ENCODE results near the gene HS6ST2.

Gene HS6ST2

DNA sequence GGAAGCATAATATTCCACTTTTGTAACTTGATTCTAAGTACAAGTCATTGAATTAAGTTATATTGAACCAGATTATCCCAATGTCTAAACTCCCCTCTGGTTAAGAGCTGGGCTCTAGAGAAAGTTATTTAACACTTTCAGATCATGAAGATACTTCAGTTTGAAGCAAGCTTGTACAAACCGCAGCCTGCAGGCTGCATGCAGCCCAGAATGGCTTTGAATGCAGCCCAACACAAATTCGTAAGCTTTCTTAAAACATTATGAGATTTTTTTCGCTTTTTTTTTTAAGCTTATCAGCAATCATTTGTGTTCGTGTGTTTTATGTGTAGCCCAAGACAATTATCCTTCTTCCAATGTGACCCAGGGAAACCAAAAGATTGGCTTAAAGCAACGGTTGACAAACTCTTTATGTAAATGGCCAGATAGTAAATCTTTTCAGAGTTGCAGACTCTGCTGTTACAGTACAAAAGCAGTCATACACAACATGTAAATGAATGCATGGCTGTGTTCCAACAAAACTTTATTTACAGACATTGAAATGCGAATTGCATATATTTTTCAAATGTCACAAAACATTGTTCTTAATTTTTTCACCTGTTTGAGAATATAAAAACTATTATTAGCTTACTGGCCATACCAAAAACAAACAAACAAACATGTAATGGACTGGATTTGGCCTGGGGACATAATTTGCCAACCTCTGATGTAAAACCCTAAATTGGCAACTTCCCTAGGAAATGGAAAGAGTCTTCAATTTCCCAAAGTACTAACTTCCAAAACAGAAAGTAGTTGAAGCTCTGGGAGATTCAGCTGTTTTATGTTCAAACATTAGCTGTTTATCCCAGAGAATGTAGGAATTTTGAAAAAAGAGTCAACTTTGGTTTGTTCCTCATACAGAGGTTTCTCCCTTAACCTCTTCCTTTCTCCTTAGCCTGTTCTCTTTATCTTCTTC is 268.5 kb downstream of the HS6ST2 start:
- in situ Hi-C loops (cut with HindIII; ENCODE audit: low sequenced_read_pairs): loop anchor here (5.0 kb wide), 1 partner anchor 92 kb away; no protein-coding TSS in a partner anchor

DNA sequence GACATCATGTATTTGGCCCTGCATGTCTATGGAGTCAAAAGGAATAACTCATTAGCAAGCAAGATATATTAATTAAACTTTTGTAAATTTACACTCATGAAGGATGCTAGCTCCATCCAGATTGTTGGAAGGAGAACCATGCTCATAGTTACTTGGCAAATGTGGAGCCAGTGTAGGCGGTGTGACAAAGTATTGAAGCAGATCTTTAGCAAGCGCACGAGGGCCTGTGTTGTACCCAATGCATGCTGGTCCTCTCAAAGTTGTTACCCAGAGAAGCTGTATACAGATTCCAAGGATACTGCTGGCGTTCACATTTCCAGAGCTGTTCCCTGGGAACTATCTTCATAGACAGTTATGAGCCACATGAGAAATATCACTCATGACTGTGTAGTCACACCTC is 273.2 kb downstream of the HS6ST2 start:
- in situ Hi-C loops (cut with HindIII; ENCODE audit: low sequenced_read_pairs): loop anchor here (5.0 kb wide), 1 partner anchor 97 kb away; no protein-coding TSS in a partner anchor

DNA sequence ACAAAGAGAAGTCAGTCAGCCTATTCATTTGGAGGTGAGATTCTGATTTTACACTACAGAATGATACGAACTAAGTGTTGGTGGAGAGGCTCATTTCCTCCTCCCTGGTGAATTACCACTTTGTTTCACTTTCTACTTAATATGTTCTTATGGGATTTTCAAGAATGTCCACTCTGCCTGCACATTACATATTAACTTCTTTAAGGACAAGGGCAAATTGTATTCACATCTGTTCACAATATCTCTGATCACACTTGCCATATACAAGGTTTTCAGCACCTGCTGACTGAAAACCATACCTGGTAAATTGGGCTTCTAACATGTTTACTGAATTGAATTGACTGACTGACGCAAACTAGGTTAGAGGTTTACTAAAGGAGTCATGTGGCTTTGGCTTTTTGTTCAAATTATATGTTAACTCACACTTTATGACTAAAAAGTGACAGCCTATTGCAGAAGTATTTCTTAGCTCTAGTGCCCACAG is 281.2 kb downstream of the HS6ST2 start:
- in situ Hi-C loops (cut with HindIII; ENCODE audit: low sequenced_read_pairs): no loop called here

DNA sequence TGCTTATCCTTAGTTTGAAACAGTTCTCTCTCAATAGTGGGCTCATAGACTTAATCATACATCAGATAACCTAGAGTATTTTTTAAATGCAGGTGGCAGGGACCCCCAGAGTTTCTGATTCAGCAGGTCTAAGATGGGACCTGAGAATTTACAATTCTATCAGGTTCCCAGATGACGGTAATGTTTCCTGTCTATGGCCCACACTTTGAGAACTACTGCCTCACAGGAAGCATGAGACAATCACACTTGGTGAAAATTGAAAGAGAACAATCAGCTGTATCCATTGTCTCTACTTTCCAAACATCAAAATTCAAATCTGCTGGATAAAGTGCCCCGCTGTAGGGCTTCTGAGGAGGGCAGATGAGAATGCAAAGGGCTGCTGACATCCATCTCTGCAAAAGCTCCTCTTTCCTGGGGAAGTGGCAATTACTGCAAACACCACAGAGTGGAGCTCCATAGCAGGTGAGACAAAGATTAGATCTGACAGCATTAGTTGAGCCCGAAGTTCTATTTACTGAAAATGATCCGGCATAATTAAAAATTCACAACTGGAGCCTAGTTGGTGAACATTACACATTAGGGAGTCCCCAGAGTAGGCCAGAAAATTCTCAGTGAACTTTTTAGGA is 281.8 kb downstream of the HS6ST2 start:
- in situ Hi-C loops (cut with HindIII; ENCODE audit: low sequenced_read_pairs): no loop called here

DNA sequence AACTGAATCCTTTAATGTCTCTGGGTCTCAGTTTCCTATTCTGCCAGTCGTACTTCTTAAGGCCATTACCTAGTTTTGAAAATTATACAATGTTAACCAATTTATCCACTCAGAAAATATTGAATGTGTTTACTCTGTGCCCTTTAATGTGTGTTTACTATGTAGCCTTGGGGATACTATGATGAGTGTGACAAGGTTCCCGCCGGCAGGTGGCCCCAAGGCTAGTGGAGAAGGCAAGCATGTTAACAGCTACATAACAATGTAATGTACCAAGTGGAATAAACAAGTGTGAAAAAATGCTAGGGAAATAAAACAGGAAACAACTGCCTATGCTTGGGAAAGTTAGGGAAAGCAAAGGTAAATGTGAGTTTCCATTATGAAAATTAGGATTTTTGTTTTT is 282.3 kb downstream of the HS6ST2 start:
- in situ Hi-C loops (cut with HindIII; ENCODE audit: low sequenced_read_pairs): no loop called here

GRCh38 chrX:132673331-132673730 is 285.1 kb downstream of the HS6ST2 start:
- in situ Hi-C loops (cut with HindIII; ENCODE audit: low sequenced_read_pairs): no loop called here

GRCh38 chrX:132671229-132671641 is 287.2 kb downstream of the HS6ST2 start:
- in situ Hi-C loops (cut with HindIII; ENCODE audit: low sequenced_read_pairs): no loop called here

DNA sequence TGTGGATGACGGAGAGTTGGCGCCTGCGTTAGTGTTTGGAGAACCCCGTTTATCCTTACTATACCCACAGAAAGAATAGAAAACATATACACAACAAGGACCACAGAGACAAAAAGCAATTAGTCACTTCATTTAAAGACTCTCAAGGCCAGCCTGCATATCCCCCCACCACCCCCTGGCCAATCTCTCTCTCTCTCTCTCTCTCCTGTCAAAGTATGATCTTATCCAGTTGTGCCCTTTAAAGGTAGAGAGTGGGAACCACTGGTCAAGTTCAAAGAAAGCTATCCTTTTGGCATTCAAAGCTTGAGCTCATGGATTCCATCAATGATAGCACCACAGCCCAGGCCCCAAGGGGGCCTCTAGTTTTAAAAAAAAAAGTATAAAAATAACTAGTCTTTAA is 289.3 kb downstream of the HS6ST2 start:
- in situ Hi-C loops (cut with HindIII; ENCODE audit: low sequenced_read_pairs): no loop called here

- in situ Hi-C loops (cut with HindIII; ENCODE audit: low sequenced_read_pairs): no loop called here
Observed at GRCh38 chrX:132668178-132668577, 290.3 kb downstream of the HS6ST2 start.

DNA sequence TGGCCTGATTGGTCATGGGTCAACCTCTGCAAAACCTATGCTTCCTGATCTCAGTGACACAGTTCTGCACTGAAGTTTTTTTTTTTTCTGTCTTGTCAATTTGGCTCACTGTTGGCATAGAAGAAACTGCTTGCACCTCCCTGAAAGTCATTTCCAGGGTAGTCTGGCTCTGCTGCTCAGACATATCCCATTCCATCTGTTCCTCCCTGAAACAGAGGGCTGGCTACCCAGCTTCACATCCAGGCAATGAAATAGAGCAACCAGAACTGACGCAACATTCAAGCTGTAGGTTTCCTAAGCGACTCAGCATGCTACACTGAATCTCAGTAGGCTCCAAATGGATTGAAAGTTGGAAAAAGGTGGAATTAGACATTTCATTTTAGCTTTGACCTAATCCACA is 292.8 kb downstream of the HS6ST2 start:
- in situ Hi-C loops (cut with HindIII; ENCODE audit: low sequenced_read_pairs): no loop called here

- in situ Hi-C loops (cut with HindIII; ENCODE audit: low sequenced_read_pairs): no loop called here
Observed at GRCh38 chrX:132664273-132664672, 294.2 kb downstream of the HS6ST2 start.

GRCh38 chrX:132662844-132663243 is 295.6 kb downstream of the HS6ST2 start:
- in situ Hi-C loops (cut with HindIII; ENCODE audit: low sequenced_read_pairs): no loop called here

DNA sequence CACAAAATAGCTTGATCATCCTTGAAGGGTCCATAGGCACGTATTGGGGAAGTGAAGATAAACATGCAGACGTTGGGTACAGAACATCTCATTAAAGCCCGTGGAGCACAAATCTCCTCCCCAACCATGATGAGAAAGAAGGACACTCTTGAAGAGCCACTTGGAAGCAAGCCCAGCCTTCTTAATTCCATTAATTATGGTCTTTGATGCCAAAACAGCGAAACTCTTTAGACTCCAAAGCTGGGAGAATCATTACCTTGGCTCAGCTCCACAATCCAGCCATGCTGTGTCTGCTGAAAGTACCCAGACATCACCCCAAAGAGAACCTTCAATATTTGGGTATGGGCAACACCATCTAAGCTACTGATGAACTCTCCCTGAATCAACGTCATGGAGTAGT is 300.6 kb downstream of the HS6ST2 start:
- in situ Hi-C loops (cut with HindIII; ENCODE audit: low sequenced_read_pairs): no loop called here

GRCh38 chrX:132652871-132653270 is 305.6 kb downstream of the HS6ST2 start:
- in situ Hi-C loops (cut with HindIII; ENCODE audit: low sequenced_read_pairs): no loop called here

- in situ Hi-C loops (cut with HindIII; ENCODE audit: low sequenced_read_pairs): no loop called here
Observed at GRCh38 chrX:132651421-132652086, 306.9 kb downstream of the HS6ST2 start.

- in situ Hi-C loops (cut with HindIII; ENCODE audit: low sequenced_read_pairs): no loop called here
Observed at GRCh38 chrX:132648895-132649294, 309.5 kb downstream of the HS6ST2 start.

- in situ Hi-C loops (cut with HindIII; ENCODE audit: low sequenced_read_pairs): no loop called here
Observed at GRCh38 chrX:132639446-132639845, 319.0 kb downstream of the HS6ST2 start.

DNA sequence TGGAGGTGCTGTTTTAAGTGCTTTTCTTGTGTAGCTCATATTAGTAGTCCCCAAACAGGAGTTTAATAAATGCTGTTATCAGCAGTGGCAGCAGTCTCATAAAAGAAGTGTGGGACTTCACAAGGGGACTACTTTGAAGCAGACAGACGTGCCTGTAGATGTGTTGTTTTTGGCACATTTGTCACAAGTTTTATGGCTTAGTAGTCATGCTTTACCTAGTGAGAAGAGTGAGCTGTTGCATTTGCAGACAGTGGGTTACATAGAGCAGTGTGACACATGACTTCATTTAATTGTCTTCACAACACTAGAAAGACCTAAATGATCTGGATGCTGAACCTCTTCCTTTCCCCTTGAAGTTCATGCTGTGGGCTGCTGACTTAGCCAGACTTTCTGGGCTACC is 320.1 kb downstream of the HS6ST2 start:
- in situ Hi-C loops (cut with HindIII; ENCODE audit: low sequenced_read_pairs): no loop called here

- in situ Hi-C loops (cut with HindIII; ENCODE audit: low sequenced_read_pairs): no loop called here
Observed at GRCh38 chrX:132636080-132636479, 322.3 kb downstream of the HS6ST2 start.

GRCh38 chrX:132634521-132634920 is 323.9 kb downstream of the HS6ST2 start:
- in situ Hi-C loops (cut with HindIII; ENCODE audit: low sequenced_read_pairs): no loop called here

GRCh38 chrX:132631579-132632232 is 326.7 kb downstream of the HS6ST2 start:
- in situ Hi-C loops (cut with HindIII; ENCODE audit: low sequenced_read_pairs): no loop called here

Measured in endothelial cell of hepatic sinusoid (primary cell).